IPS-NIHi7 (cell line): Measurements from ENCODE around the gene COL27A1.

Source experiments
- DNase-seq: peaks from one replicate; pipeline ENCODE4 v3.0.0; 2012; ENCODE audit warnings: mixed read lengths; ENCODE audit errors: extremely low spot score

COL27A1 gene

DNA sequence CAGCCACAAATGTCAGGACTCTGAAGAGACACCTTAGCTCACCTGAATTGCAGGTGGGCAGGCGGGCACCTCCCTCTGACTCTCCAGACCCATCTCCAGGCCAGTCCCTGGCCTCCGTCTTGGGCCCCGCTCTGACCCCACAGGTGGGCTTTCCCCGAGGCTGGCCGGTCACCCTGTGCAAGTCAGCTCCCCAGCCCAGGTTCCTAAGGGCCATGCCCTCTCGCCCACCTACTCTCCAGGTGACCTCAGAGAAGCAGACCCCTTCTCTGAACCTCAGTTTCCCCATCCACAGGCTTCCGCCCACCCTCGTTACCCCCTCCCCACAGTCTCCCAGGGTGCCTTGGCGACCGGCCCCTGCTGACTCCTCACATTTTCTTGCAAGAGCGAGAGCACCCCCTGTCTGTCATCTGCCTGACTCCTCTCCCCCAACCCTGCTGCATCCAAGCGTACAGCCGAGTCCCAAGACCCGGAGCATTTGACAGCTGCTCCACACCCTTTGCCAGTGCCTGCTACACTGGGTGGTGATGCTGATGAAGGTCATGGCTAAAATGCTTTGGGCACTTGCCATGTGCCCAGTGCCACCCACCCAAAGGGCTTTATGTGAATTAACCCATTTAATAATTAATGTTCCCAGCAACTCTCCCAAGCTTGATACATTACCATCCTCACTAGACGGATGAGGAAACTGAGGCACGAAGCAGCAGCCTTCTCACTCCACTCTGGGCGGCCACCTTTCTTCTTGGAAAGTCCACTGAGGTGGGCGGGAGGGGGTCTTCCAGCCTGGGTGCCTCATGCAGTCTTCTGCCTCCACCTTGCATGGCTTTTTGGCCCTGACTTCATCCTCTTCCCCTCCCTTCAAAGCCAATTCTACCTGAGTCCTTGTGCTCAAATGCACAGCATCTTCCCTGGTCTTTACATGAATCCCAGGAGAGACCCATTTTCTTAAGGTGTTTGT, 116.5 kb downstream of the COL27A1 start:
- DNase-seq, result peak; percentile 87

DNA sequence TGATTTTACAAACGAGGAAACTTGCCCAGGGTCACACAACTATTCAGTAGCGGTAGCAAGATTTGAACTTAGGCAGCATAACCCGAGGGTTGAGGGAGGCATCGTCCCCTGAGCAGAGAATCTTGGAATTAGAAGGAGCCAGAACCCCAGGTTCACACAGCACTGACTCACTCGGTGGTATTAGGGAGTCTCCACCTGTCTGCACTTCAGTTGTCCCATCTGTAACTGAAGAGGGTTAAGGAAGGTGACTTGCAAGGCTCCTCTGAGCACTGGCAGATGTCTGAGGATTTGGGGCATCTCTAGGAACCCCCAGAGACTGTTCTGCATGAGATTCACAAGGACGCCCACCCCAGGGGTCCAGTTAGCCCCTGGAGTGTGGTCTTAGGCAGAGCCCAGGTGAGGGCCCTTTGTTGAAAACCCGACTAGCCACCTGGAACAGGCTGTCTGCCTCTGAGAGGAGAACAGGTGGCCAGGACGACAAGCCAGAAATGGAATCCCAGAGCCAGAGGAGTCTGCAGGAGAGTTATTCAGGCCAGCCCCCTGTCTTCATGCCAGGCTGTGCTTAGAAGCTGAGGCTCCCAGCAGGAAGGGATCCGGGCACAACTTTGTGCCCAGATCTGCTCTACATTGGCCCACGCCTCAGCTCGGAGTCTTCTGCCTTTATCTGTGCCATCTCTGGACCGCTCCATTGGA, 117.5 kb downstream of the COL27A1 start:
- DNase-seq, result no peak

GRCh38 chr9:114273461-114273881, 118.1 kb downstream of the COL27A1 start:
- DNase-seq, result no peak

DNA sequence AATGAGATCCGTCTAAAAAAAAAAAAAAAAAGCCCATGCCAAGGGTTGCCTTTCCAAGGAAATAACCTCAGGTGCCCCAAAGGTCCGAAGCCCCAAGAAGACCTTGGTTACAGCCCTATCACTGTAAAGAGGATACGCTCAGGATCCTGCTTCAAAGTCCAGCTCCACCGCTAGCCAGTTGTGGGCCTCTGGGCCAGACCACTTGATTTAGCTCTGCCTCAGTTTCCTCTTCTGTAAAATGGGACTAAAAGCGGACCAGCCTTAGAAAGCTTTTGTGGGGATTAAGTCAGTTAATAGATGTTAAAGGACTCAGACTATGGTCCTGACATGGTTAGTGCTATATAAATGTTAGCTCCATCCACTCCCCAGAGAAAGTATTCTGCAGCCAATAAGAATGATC, 118.9 kb downstream of the COL27A1 start:
- no peak for DNase-seq

- DNase-seq, result no peak
These were observed 120.1 kb downstream of the COL27A1 start for GRCh38 chr9:114275246-114276004.

DNA sequence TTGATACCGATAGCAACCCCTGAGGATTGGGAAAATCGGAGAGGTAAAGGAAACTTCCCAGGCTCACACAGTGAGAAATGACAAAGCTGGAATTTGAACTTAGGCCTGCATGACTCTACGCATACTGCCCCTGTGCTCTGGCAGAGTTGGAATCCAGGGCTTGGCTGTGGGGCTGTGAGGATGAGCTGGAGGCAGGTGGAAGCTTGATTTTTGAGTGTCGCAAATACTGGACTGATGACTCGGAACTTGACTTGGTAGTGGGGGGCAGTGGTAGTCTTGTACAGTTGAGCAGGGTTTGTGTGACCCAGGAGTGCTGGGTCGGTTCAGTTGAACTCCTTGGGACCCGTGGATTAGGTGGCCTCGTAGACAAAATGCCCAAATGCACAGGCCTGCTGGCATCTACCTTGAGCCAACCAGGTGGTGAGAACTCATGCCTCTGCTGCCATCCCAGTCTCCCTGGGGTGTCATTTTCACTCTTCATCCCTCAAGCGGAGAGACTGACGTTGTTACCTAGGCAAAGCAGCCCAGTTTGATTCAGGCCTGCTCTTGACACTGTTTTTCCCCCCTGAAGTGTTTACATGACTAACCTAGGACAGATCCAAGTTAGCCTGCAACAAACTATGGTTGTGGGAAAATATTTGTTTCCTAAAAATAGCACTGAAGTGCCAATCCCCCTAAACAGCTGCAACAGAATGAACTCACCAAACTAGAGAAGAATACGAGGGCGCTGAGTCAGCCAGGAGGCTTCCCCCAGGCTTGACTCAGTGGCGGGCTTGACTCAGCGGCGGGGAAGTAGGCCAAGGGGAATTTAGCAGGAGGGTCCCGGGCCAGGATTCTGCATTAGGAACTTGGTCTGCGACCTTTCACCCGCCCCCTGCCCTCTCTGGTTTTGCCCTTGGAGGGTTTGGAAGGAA, 121.8 kb downstream of the COL27A1 start:
- DNase-seq, result no peak

DNA sequence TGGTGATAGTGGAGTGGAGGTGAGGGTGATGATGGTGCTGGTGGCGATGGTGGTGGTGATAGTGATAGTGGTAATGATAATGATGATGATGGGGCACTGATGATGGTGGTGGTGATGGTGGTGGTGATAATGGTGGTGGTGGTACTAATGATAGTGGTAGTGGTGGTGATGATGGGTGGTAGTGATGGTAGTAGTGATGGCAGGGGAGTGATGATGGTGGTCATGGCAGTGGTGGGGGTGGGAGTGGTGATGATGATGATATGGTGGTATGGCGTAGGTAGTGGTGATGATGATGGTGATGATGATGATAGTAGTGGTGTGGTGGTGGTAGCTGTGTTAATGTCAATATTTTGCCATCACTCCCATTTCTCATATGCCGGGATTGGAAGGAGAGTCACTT, 123.0 kb downstream of the COL27A1 start:
- DNase-seq, result no peak

DNA sequence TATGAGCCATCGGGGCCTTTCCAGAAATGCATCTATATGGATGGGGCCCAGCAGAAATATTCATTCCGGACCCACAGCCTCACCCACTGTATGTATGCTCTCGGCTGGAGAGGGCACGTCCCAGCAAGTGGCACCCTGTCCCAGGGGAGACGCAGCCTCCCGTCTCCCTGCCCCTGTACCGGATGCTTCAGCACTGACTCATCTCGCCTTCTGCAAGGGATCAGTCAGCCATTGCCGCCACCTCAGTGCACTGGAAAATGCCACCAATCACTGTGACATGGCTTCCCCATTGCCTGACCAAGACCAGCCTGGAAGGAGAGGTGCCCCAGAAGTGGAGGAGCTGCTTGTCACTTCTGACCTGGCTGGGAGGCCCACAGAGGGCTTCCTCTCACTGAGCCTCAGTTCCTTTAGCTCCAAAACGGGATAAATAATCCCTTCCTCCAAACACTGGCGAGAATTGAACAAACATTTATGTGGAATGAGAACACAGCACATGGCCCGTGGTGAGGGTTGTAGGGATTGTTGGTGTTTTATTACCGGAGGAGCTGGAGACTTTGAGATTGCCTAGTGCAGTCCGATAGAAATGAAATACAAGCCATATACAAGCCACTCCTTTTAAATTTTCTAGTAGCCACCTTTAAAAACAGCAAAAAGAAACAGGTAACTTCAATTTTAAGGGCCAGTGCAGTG, 123.7 kb downstream of the COL27A1 start:
- DNase-seq, result no peak

GRCh38 chr9:114279693-114280092, 124.4 kb downstream of the COL27A1 start:
- no peak for DNase-seq

- DNase-seq, result no peak
These were observed 125.5 kb downstream of the COL27A1 start for GRCh38 chr9:114280636-114281472.

DNA sequence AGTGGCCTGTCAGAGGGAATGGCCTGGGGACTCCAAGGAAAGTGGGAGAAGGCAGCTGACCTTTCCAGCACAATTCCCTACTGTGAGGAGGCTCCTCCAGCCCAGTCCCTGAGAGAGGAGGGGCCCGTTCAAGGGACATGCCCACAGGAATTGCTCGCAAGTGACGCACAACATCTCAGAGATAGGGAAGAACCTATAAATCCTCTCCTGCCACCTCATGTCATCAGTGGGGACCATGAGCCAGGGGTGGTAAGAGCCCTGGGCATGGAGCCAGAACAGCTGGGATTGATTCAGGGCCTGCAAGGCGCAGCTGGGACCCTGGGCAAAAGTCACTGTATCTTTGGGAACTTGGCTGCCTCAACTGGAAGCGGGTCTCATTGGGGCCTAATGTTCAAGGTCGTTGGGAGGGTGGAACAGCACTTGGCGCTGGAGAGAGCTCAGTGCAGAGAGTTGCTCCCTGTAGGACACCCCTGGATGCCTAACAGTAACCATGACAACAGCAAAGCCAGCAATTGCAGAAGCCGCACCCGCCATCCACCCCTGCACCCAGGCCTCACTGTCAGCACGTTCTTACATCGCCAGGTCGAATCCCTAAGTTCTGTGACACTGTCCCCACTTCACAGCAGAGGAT, 126.3 kb downstream of the COL27A1 start:
- DNase-seq, result no peak

DNA sequence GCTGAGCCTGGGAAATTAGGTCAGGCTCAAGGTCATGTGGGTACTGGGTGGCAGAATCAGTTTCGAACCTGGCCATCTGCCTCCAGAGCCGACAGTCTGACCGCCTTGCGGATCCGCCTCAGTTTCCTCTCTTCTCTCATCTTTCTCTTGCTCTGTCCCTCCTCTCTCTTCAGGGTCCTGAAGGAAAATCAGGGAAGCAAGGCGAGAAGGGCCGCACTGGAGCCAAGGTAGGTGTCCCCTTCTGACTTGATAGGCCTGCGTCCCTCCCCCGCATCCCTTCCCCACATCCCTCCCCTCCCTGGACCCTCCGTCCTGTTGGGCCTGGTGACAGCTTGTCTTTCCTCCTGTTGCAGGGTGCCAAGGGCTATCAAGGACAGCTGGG, 126.8 kb downstream of the COL27A1 start:
- no peak for DNase-seq

GRCh38 chr9:114282507-114282906, 127.2 kb downstream of the COL27A1 start:
- DNase-seq, result no peak

GRCh38 chr9:114282926-114283325, 127.6 kb downstream of the COL27A1 start:
- DNase-seq, result no peak

DNA sequence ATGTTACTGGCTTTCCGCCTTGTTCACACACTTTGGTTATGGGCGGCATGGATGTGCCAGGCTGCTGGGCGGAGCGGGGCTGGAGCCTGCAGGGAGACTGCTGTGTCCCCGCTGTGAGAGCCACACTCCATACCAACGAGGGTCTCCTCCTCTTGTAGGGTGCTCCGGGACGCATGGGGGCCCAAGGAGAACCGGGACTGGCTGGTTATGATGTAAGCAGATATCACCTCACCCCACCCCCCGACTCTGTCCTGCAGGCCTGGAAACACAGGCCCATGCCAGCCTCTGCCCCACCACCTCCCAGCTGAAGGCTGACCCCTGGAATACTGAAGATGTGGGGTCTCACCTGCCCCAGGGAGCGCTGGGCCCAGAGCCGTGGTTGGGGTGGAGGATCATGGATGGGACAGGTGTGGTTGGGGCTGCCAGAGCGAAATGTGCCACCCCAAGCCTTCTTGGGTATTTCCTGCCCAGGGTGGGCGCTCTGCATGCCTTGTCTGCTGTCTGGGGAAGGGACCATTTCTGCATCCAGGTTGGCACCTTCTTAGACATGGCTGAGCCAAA, 128.3 kb downstream of the COL27A1 start:
- DNase-seq, result no peak

- DNase-seq, result no peak
These were observed 129.2 kb downstream of the COL27A1 start for GRCh38 chr9:114284316-114285060.

GRCh38 chr9:114285166-114285867, 130.0 kb downstream of the COL27A1 start:
- peak; percentile 59 for DNase-seq
